Endometrium (tissue), 2 donors: Measurements from ENCODE around the gene KCNJ12.
"Not testable (repeated sequence)": the region's sequence is repeated elsewhere in the genome, so short reads cannot be mapped to it uniquely, and the experiment has no call there.

ENCODE experiments used
- FAIRE-seq: peaks from 2 replicates; lab custom pipeline; 2012; peaks lifted over from hg19 to GRCh38; lab: Jason Lieb, UNC
- donor health status: control.
- donor health status: control.

The KCNJ12 gene

GRCh38 chr17:21452377-21453143, 76.4 kb downstream of the KCNJ12 start:
- FAIRE-seq: no peak

GRCh38 chr17:21453144-21453898, 77.2 kb downstream of the KCNJ12 start:
- FAIRE-seq: no peak

GRCh38 chr17:21454006-21454405, 77.8 kb downstream of the KCNJ12 start:
- FAIRE-seq: not testable (repeated sequence)

- FAIRE-seq: no peak
Observed at GRCh38 chr17:21454441-21454840, 78.3 kb downstream of the KCNJ12 start.

- FAIRE-seq: no peak
Observed at GRCh38 chr17:21455761-21456160, 79.6 kb downstream of the KCNJ12 start.

- FAIRE-seq: not testable (repeated sequence)
Observed at GRCh38 chr17:21456449-21456848, 80.3 kb downstream of the KCNJ12 start.

GRCh38 chr17:21457051-21458026, 81.2 kb downstream of the KCNJ12 start:
- no peak for FAIRE-seq

- no peak for FAIRE-seq
Observed at GRCh38 chr17:21458054-21458453, 81.9 kb downstream of the KCNJ12 start.

- FAIRE-seq: no peak
Observed at GRCh38 chr17:21459536-21459935, 83.4 kb downstream of the KCNJ12 start.

- no peak for FAIRE-seq
Observed at GRCh38 chr17:21460358-21460757, 84.2 kb downstream of the KCNJ12 start.

GRCh38 chr17:21462237-21462636, 86.1 kb downstream of the KCNJ12 start:
- no peak for FAIRE-seq

- no peak for FAIRE-seq
Observed at GRCh38 chr17:21463204-21463661, 87.1 kb downstream of the KCNJ12 start.

GRCh38 chr17:21463779-21464407, 87.7 kb downstream of the KCNJ12 start:
- no peak for FAIRE-seq

- FAIRE-seq: no peak
Observed at GRCh38 chr17:21464611-21465021, 88.5 kb downstream of the KCNJ12 start.

- no peak for FAIRE-seq
Observed at GRCh38 chr17:21466550-21466949, 90.4 kb downstream of the KCNJ12 start.

- FAIRE-seq: no peak
Observed at GRCh38 chr17:21467196-21467595, 91.0 kb downstream of the KCNJ12 start.

- FAIRE-seq: no peak
Observed at GRCh38 chr17:21467739-21468490, 91.8 kb downstream of the KCNJ12 start.
